Mesenchymal stem cell (in vitro differentiated cells and primary cell): ENCODE data around the gene TXLNA.

Experiments
- DNase-seq: peaks from one replicate; pipeline ENCODE4 v3.0.0-alpha.2; 2013
- H2AFZ ChIP-seq: one replicate; pipeline ENCODE4 v1.6.1; 2013; ENCODE audit warnings: low read depth, mild to moderate bottlenecking, control low read depth, inconsistent platforms, low read length, moderate library complexity
- H2AK5ac ChIP-seq: 2 replicates; pipeline ENCODE4 v1.6.1; 2013; ENCODE audit warnings: low read length, moderate library complexity, mild to moderate bottlenecking, inconsistent platforms; ENCODE audit not compliant: severe bottlenecking
- H2BK120ac ChIP-seq: one replicate; pipeline ENCODE4 v1.6.1; 2013; ENCODE audit warnings: low read depth, mild to moderate bottlenecking, inconsistent platforms, low read length, moderate library complexity
- H2BK12ac ChIP-seq, 2 experiments: one replicate each; pipeline ENCODE4 v1.6.1; 2013; ENCODE audit warnings: inconsistent platforms in 2 of 2, low read length in 2 of 2, mild to moderate bottlenecking in 2 of 2, moderate library complexity in 2 of 2, control low read depth in 1 of 2
- H2BK15ac ChIP-seq: one replicate; pipeline ENCODE4 v1.6.1; 2013; ENCODE audit warnings: mild to moderate bottlenecking, low read depth, inconsistent platforms; ENCODE audit not compliant: poor library complexity, severe bottlenecking
- H2BK5ac ChIP-seq: 2 replicates; pipeline ENCODE4 v1.6.1; 2013; ENCODE audit warnings: low read depth, mild to moderate bottlenecking, low read length, control low read depth, inconsistent platforms; ENCODE audit not compliant: poor library complexity, severe bottlenecking
- H3K14ac ChIP-seq, 2 experiments: one replicate each; pipeline ENCODE4 v1.6.1; 2013; ENCODE audit warnings: inconsistent platforms in 2 of 2, low read length in 2 of 2, control low read depth in 1 of 2, mild to moderate bottlenecking in 1 of 2, moderate library complexity in 1 of 2
- H3K18ac ChIP-seq, 2 experiments: one replicate each; pipeline ENCODE4 v1.6.1; 2013; ENCODE audit warnings: inconsistent platforms in 2 of 2, low read length in 2 of 2, control low read depth in 1 of 2, low read depth in 1 of 2, mild to moderate bottlenecking in 1 of 2
- H3K23ac ChIP-seq, 2 experiments: one replicate each; pipeline ENCODE4 v1.6.1; 2013; ENCODE audit warnings: inconsistent platforms in 2 of 2, low read length in 2 of 2, mild to moderate bottlenecking in 2 of 2, moderate library complexity in 2 of 2, control low read depth in 1 of 2
- H3K27ac ChIP-seq: 2 replicates; pipeline ENCODE4 v1.5.1; 2013; ENCODE audit warnings: mild to moderate bottlenecking, moderate library complexity, low read length, control low read depth, inconsistent platforms; ENCODE audit not compliant: poor library complexity, severe bottlenecking
- H3K27me3 ChIP-seq, 2 experiments: 2 replicates each; pipeline versions ENCODE4 v1.6.1 to v1.7.0; 2013; ENCODE audit warnings: low read length in 2 of 2, mild to moderate bottlenecking in 2 of 2, moderate library complexity in 2 of 2, control low read depth in 1 of 2, inconsistent platforms in 1 of 2; ENCODE audit not compliant: control insufficient read depth in 1 of 2, insufficient read depth in 1 of 2
- H3K36me3 ChIP-seq, 2 experiments: 2 replicates each; pipeline versions ENCODE4 v1.6.1 to v1.7.0; 2013; ENCODE audit warnings: low read length in 2 of 2, control low read depth in 1 of 2, inconsistent platforms in 1 of 2, low read depth in 1 of 2, mild to moderate bottlenecking in 1 of 2; ENCODE audit not compliant: insufficient read depth in 2 of 2, control insufficient read depth in 1 of 2
- H3K4ac ChIP-seq, 2 experiments: one replicate each; pipeline ENCODE4 v1.6.1; 2013; ENCODE audit warnings: inconsistent platforms in 2 of 2, low read length in 2 of 2, mild to moderate bottlenecking in 2 of 2, moderate library complexity in 2 of 2, control low read depth in 1 of 2, low read depth in 1 of 2
- H3K4me1 ChIP-seq: 2 replicates; pipeline ENCODE4 v1.6.1; 2013; ENCODE audit warnings: low read depth, low read length, control low read depth; ENCODE audit not compliant: control insufficient read depth, insufficient read depth
- H3K4me2 ChIP-seq: 2 replicates; pipeline ENCODE4 v1.6.1; 2013; ENCODE audit warnings: low read length, mild to moderate bottlenecking, inconsistent platforms; ENCODE audit not compliant: poor library complexity, severe bottlenecking
- H3K4me3 ChIP-seq, 2 experiments: 2 replicates each; pipeline versions ENCODE4 v1.5.1 to v1.7.0; 2013; ENCODE audit warnings: low read length in 2 of 2, mild to moderate bottlenecking in 2 of 2, control low read depth in 1 of 2, low read depth in 1 of 2; ENCODE audit not compliant: insufficient read depth in 1 of 2
- H3K79me1 ChIP-seq: replicated peaks from 2 replicates; pipeline ENCODE4 v1.6.1; 2013; ENCODE audit warnings: mild to moderate bottlenecking, control low read depth, low read length, inconsistent platforms; ENCODE audit not compliant: poor library complexity, severe bottlenecking
- H3K9ac ChIP-seq: 2 replicates; pipeline ENCODE4 v1.7.0; 2013; ENCODE audit warnings: mild to moderate bottlenecking, low read length, moderate library complexity
- H3K9me3 ChIP-seq: 2 replicates; pipeline ENCODE4 v1.7.0; 2013; ENCODE audit warnings: mild to moderate bottlenecking, low read length; ENCODE audit not compliant: control insufficient read depth
- H4K8ac ChIP-seq: one replicate; pipeline ENCODE4 v1.6.1; 2013; ENCODE audit warnings: inconsistent platforms, mild to moderate bottlenecking, low read length, moderate library complexity
- H4K91ac ChIP-seq: one replicate; pipeline ENCODE4 v1.6.1; 2013; ENCODE audit warnings: mild to moderate bottlenecking, low read length, inconsistent platforms
- WGBS: methylation state at CpG from one replicate; pipeline ENCODE4 v1.1.7; 2013; ENCODE audit warnings: mixed read lengths; 5-methylcytosine and 5-hydroxymethylcytosine counted together

The TXLNA gene

GRCh38 chr1:32179193-32179442 is 357 bp upstream of the TXLNA start:
- no peak overlapping the region for H3K23ac ChIP-seq
- no peak overlapping the region for H3K14ac ChIP-seq
- no peak overlapping the region for H2BK120ac ChIP-seq
- peak overlapping the region; percentile 19 to 39 for H3K4ac ChIP-seq
- peaks cover 10% of the 10 kb centered on the region for H3K79me1 ChIP-seq
- peaks cover 13% of the 10 kb centered on the region for H3K4me1 ChIP-seq
- H3K18ac ChIP-seq = peak overlapping the region; percentile 16 to 84
- H3K4me2 ChIP-seq = peak overlapping the region; percentile 51
- H3K36me3 ChIP-seq = peaks cover 28 to 48% of the 10 kb centered on the region in 2 experiments
- DNase-seq = no peak
- WGBS = 71% methylated on average over 7 of the region's 7 CpGs
- H2BK15ac ChIP-seq = no peak overlapping the region
- no peaks in the 10 kb centered on the region for H3K9me3 ChIP-seq
- no peak overlapping the region for H4K91ac ChIP-seq
- no peak overlapping the region for H2AK5ac ChIP-seq
- peak overlapping the region in 1 of 2 experiments; percentile 96 for H3K4me3 ChIP-seq
- no peak overlapping the region for H2BK12ac ChIP-seq
- H3K9ac ChIP-seq = peak overlapping the region; percentile 100
- H3K27ac ChIP-seq = peak overlapping the region; percentile 9
- peak overlapping the region; percentile 58 for H4K8ac ChIP-seq
- H2AFZ ChIP-seq = peak overlapping the region; percentile 15
- H3K27me3 ChIP-seq = no peaks in the 10 kb centered on the region
- no peak overlapping the region for H2BK5ac ChIP-seq

- peak overlapping the region; percentile 98 for H3K27ac ChIP-seq
- peak overlapping the region; percentile 87 for H2BK15ac ChIP-seq
- peak overlapping the region; percentile 67 for H4K91ac ChIP-seq
- H3K23ac ChIP-seq = peak overlapping the region; percentile 42 to 88
- DNase-seq = peak; percentile 67
- peak overlapping the region; percentile 66 to 93 for H3K4ac ChIP-seq
- peak overlapping the region; percentile 67 to 96 for H3K4me3 ChIP-seq
- H3K36me3 ChIP-seq = peaks cover 27 to 47% of the 10 kb centered on the region in 2 experiments
- peak overlapping the region; percentile 100 for H3K9ac ChIP-seq
- peak overlapping the region in 1 of 2 experiments; percentile 66 for H2BK12ac ChIP-seq
- no peaks in the 10 kb centered on the region for H3K27me3 ChIP-seq
- peak overlapping the region in 1 of 2 experiments; percentile 82 for H3K14ac ChIP-seq
- WGBS = 14% methylated on average over 28 of the region's 36 CpGs
- H3K4me2 ChIP-seq = peak overlapping the region; percentile 89
- H3K9me3 ChIP-seq = no peaks in the 10 kb centered on the region
- peak overlapping the region; percentile 58 to 67 for H3K18ac ChIP-seq
- H3K4me1 ChIP-seq = peaks cover 16% of the 10 kb centered on the region
- peaks cover 5% of the 10 kb centered on the region for H3K79me1 ChIP-seq
- H4K8ac ChIP-seq = peak overlapping the region; percentile 72
- H2BK120ac ChIP-seq = peak overlapping the region; percentile 95
- peak overlapping the region; percentile 18 for H2AFZ ChIP-seq
- peak overlapping the region; percentile 98 for H2BK5ac ChIP-seq
- H2AK5ac ChIP-seq = peak overlapping the region; percentile 52
These were observed 948 bp downstream of the TXLNA start for GRCh38 chr1:32180186-32181060.

- Histone ChIP-seq H2AK5ac (no peak overlapping the region), H3K27ac (no peak overlapping the region), H2AFZ (no peak overlapping the region), H3K4me2 (peak overlapping the region; percentile 89), H2BK12ac (no peak overlapping the region), H3K4ac (no peak overlapping the region), H2BK120ac (no peak overlapping the region), H3K79me1 (peaks cover 5% of the 10 kb centered on the region), H3K23ac (no peak overlapping the region), H3K9ac (peak overlapping the region; percentile 100), H3K18ac (no peak overlapping the region), H4K91ac (no peak overlapping the region), H3K4me3 (peak overlapping the region in 1 of 2 experiments; percentile 96), H3K14ac (no peak overlapping the region), H2BK15ac (no peak overlapping the region), H3K36me3 (peaks cover 27 to 50% of the 10 kb centered on the region in 2 experiments), H2BK5ac (no peak overlapping the region), H4K8ac (no peak overlapping the region), H3K27me3 (no peaks in the 10 kb centered on the region), H3K9me3 (no peaks in the 10 kb centered on the region), H3K4me1 (peaks cover 17% of the 10 kb centered on the region)
- DNase-seq = no peak
- WGBS = 86% methylated on average over 9 of the region's 9 CpGs
These were observed 1.6 kb downstream of the TXLNA start for GRCh38 chr1:32181065-32181464.

- H2BK120ac ChIP-seq = no peak overlapping the region
- H2BK12ac ChIP-seq = no peak overlapping the region
- peaks cover 27 to 50% of the 10 kb centered on the region in 2 experiments for H3K36me3 ChIP-seq
- no peaks in the 10 kb centered on the region for H3K27me3 ChIP-seq
- no peak overlapping the region for H3K18ac ChIP-seq
- H3K79me1 ChIP-seq = peaks cover 5% of the 10 kb centered on the region
- no peak overlapping the region for H2AK5ac ChIP-seq
- H2BK15ac ChIP-seq = no peak overlapping the region
- WGBS = 94% methylated on average over 5 of the region's 5 CpGs
- DNase-seq = no peak
- no peak overlapping the region for H3K14ac ChIP-seq
- peak overlapping the region in 1 of 2 experiments; percentile 96 for H3K4me3 ChIP-seq
- H3K27ac ChIP-seq = no peak overlapping the region
- no peaks in the 10 kb centered on the region for H3K9me3 ChIP-seq
- no peak overlapping the region for H4K8ac ChIP-seq
- H3K9ac ChIP-seq = peak overlapping the region; percentile 100
- no peak overlapping the region for H4K91ac ChIP-seq
- H3K4me1 ChIP-seq = peaks cover 18% of the 10 kb centered on the region
- no peak overlapping the region for H3K23ac ChIP-seq
- H3K4me2 ChIP-seq = peak overlapping the region; percentile 89
- H2BK5ac ChIP-seq = no peak overlapping the region
- no peak overlapping the region for H2AFZ ChIP-seq
- no peak overlapping the region for H3K4ac ChIP-seq
These were observed 2.1 kb downstream of the TXLNA start for GRCh38 chr1:32181563-32181962.
